ENCODE results near the gene MTUS2. TPM values are rescaled to one million over a fixed set of nuclear protein-coding genes. Genes with fewer than 3 reads are reported as not detected.

The MTUS2 gene
- total and polyA plus RNA-seq, 4 donors: under 0.01 to 0.70 (median 0.15) TPM

DNA sequence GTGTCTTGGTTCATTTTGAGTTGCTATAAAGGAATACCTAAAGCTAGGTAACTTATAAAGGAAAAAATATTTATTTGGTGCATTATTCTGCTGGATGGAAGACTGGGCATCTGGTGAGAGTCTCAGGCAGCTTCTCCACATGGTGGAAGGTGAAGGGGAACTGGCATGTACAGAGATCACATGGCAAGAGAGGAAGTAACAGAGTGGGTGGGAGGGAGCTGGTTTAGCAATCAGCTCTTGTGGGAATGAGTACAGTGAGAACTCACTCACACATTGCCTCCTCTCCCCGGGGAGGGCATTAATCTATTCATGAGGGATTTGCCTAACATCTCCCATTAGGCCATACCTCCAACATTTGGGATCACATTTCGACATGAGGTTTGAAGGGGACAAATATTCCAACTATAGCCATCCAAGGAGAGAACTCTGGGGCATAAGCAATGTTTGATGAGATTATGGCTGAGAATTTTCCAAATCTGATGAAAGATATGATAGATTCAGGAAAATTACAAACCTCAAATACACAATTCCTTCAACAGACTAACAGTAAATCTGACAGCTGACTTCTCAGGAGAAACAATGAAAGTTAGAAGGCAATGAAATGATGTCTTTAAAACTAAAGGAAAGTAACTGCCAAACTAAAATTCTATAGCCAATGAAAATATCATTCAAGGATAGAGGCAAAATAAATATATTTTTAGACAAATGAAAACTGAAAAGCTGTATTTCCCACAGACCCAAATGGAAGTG, 52.5 kb downstream of the MTUS2 start:
- TF ChIP-seq NR2F2 (IDR thresholded peaks at IDR 0.05) (no peak), CTCF (IDR thresholded peaks at IDR 0.05; ENCODE audit: low read depth, low read length, missing input control) (no peak), FOXA2 (IDR thresholded peaks at IDR 0.05) (no peak)
- Histone ChIP-seq H3K9ac (ENCODE audit: low read depth in 1 of 2, low read length in 2 of 2) (no peak overlapping the region), H3K27ac (ENCODE audit: low read depth in 1 of 2, low read length in 2 of 2) (no peak overlapping the region), H3K36me3 (ENCODE audit: control insufficient read depth in 4 of 4, insufficient read depth in 3 of 4, low read depth in 1 of 4, low read length in 3 of 4) (no peaks in the 10 kb centered on the region), H3K27me3 (ENCODE audit: control insufficient read depth in 4 of 4, insufficient read depth in 4 of 4, low read length in 3 of 4) (no peaks in the 10 kb centered on the region), H3K9me3 (ENCODE audit: control insufficient read depth in 4 of 4, low read length in 3 of 4) (peaks cover 3 to 13% (median 11%) of the 10 kb centered on the region in 4 donors), H3K4me3 (ENCODE audit: low read depth in 1 of 3, low read length in 3 of 3) (no peak overlapping the region), H3K4me1 (ENCODE audit: control insufficient read depth in 4 of 4, insufficient read depth in 4 of 4, low read length in 3 of 4) (no peaks in the 10 kb centered on the region)
- DNase-seq (ENCODE audit: low spot score): no peak
- whole genome bisulfite sequencing: 60% methylated on average over 2 of the region's 2 CpGs

GRCh38 chr13:28875846-28876615, 55.9 kb downstream of the MTUS2 start:
- no peaks in the 10 kb centered on the region for H3K27me3 ChIP-seq (ENCODE audit: control insufficient read depth in 4 of 4, insufficient read depth in 4 of 4, low read length in 3 of 4)
- no peak overlapping the region for H3K4me3 ChIP-seq (ENCODE audit: low read depth in 1 of 3, low read length in 3 of 3)
- DNase-seq (ENCODE audit: low spot score): no peak
- H3K9ac ChIP-seq (ENCODE audit: low read depth in 1 of 2, low read length in 2 of 2): no peak overlapping the region
- peaks cover 3 to 13% (median 11%) of the 10 kb centered on the region in 4 donors for H3K9me3 ChIP-seq (ENCODE audit: control insufficient read depth in 4 of 4, low read length in 3 of 4)
- 92% methylated on average over 6 of the region's 6 CpGs for WGBS
- H3K4me1 ChIP-seq (ENCODE audit: control insufficient read depth in 4 of 4, insufficient read depth in 4 of 4, low read length in 3 of 4): peaks cover 0 to 6% (median 0%) of the 10 kb centered on the region in 4 donors
- H3K36me3 ChIP-seq (ENCODE audit: control insufficient read depth in 4 of 4, insufficient read depth in 3 of 4, low read depth in 1 of 4, low read length in 3 of 4): no peaks in the 10 kb centered on the region
- H3K27ac ChIP-seq (ENCODE audit: low read depth in 1 of 2, low read length in 2 of 2): no peak overlapping the region
- no peak for TF ChIP-seq JUND (IDR thresholded peaks at IDR 0.05)
- no peak for TF ChIP-seq TAF1 (conservative IDR thresholded peaks at IDR 0.05)
- TF ChIP-seq RXRA (IDR thresholded peaks at IDR 0.05): no peak
- no peak for TF ChIP-seq HNF4A (conservative IDR thresholded peaks at IDR 0.05)
- no peak for TF ChIP-seq NR2F2 (IDR thresholded peaks at IDR 0.05)
- no peak for TF ChIP-seq HNF4G (IDR thresholded peaks at IDR 0.05)
- TF ChIP-seq RAD21 (IDR thresholded peaks at IDR 0.05): no peak

DNA sequence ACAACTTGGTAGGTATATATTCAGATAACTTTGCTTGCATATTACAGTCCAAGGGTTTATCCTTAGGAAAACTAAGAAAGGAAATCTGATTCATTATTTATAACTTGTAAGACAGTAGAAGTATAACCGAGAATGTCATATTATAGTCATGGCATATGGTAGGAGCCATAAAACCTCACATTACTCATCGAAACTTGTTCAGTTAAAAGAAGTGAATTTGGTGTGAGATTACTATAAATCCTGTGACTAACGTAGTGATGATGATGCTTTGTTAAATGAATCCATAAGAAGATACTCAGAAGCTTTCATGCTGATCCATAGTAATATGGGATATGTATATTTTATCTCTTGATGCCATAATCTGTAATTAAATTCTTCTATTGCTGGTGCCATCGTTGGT, 57.3 kb downstream of the MTUS2 start:
- H3K4me1 ChIP-seq (ENCODE audit: control insufficient read depth in 4 of 4, insufficient read depth in 4 of 4, low read length in 3 of 4): peaks cover 0 to 6% (median 0%) of the 10 kb centered on the region in 4 donors
- peaks cover 3 to 7% (median 5%) of the 10 kb centered on the region in 4 donors for H3K9me3 ChIP-seq (ENCODE audit: control insufficient read depth in 4 of 4, low read length in 3 of 4)
- no peak overlapping the region for H3K4me3 ChIP-seq (ENCODE audit: low read depth in 1 of 3, low read length in 3 of 3)
- TF ChIP-seq HNF4A (conservative IDR thresholded peaks at IDR 0.05) (no peak), RAD21 (IDR thresholded peaks at IDR 0.05) (no peak), NR2F2 (IDR thresholded peaks at IDR 0.05) (no peak), SP1 (IDR thresholded peaks at IDR 0.05) (no peak), YY1 (IDR thresholded peaks at IDR 0.05) (no peak), GABPA (IDR thresholded peaks at IDR 0.05 in 1 of 2, conservative IDR thresholded peaks at IDR 0.05 in 1 of 2) (no peak), ATF3 (IDR thresholded peaks at IDR 0.05) (no peak), HNF4G (IDR thresholded peaks at IDR 0.05) (no peak), FOXA1 (IDR thresholded peaks at IDR 0.05) (no peak), FOXA2 (IDR thresholded peaks at IDR 0.05) (no peak), RXRA (IDR thresholded peaks at IDR 0.05) (no peak), TAF1 (conservative IDR thresholded peaks at IDR 0.05) (no peak)
- TF ChIP-seq, protein P1, sequence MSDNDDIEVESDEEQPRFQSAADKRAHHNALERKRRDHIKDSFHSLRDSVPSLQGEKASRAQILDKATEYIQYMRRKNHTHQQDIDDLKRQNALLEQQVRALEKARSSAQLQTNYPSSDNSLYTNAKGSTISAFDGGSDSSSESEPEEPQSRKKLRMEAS (IDR thresholded peaks at IDR 0.05): no peak
- H3K27ac ChIP-seq (ENCODE audit: low read depth in 1 of 2, low read length in 2 of 2): no peak overlapping the region
- H3K36me3 ChIP-seq (ENCODE audit: control insufficient read depth in 4 of 4, insufficient read depth in 3 of 4, low read depth in 1 of 4, low read length in 3 of 4): no peaks in the 10 kb centered on the region
- 80% methylated on average over 4 of the region's 4 CpGs for WGBS
- peaks cover 0 to 2% (median 0%) of the 10 kb centered on the region in 4 donors for H3K27me3 ChIP-seq (ENCODE audit: control insufficient read depth in 4 of 4, insufficient read depth in 4 of 4, low read length in 3 of 4)
- no peak overlapping the region for H3K9ac ChIP-seq (ENCODE audit: low read depth in 1 of 2, low read length in 2 of 2)
- DNase-seq (ENCODE audit: low spot score): no peak
